ENCODE results near the gene CALCR.

Gene CALCR

GRCh38 chr7:93453262-93453661 is 121.3 kb downstream of the CALCR start:
- DNase-seq (ENCODE audit: low read depth in 1 of 2, low spot score in 1 of 2): no peak

- no peak for DNase-seq (ENCODE audit: low read depth in 1 of 2, low spot score in 1 of 2)
These were observed 126.3 kb downstream of the CALCR start for GRCh38 chr7:93448176-93448575.

DNA sequence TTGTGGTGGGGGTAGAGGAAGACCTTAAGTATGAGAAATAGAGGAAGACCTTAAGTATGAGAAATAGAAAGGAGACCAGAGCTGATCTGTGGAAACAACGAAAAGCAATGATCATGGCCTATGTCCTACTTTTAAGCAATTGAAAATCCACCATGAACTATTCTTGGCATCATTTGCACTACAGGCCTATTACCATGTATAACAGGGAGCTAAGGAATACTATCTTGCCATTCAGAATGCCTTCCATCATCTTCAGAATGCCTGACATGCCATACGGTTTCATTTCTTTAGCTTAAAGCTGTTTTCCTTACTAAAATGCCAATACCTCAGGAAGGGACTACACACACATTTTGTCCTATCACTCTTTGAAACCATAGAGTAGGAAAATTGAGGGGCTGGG is 127.0 kb downstream of the CALCR start:
- no peak for DNase-seq (ENCODE audit: low read depth in 1 of 2, low spot score in 1 of 2)

- DNase-seq (ENCODE audit: low read depth in 1 of 2, low spot score in 1 of 2): no peak
These were observed 131.9 kb downstream of the CALCR start for GRCh38 chr7:93442478-93443224.

DNA sequence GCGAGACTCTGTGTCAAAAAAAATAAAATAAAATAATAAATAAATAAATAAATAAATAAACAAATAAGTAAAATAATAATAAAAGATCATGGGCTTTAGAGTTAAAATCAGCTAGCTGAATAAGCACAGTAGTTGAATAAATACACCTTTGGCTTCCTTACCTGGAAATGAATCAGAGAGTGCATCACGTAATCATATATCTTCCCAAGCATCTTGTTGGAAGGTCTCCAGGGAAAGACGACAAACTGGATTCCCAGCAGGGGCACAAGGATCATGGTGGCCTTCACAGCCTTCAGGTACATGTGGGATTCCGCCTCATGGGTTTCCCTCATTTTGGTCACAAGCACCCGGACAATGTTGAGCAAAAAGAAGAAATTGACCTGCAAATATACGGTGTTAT is 138.7 kb downstream of the CALCR start:
- no peak for DNase-seq (ENCODE audit: low read depth in 1 of 2, low spot score in 1 of 2)

GRCh38 chr7:93432130-93432529 is 142.4 kb downstream of the CALCR start:
- no peak for DNase-seq (ENCODE audit: low read depth in 1 of 2, low spot score in 1 of 2)

DNA sequence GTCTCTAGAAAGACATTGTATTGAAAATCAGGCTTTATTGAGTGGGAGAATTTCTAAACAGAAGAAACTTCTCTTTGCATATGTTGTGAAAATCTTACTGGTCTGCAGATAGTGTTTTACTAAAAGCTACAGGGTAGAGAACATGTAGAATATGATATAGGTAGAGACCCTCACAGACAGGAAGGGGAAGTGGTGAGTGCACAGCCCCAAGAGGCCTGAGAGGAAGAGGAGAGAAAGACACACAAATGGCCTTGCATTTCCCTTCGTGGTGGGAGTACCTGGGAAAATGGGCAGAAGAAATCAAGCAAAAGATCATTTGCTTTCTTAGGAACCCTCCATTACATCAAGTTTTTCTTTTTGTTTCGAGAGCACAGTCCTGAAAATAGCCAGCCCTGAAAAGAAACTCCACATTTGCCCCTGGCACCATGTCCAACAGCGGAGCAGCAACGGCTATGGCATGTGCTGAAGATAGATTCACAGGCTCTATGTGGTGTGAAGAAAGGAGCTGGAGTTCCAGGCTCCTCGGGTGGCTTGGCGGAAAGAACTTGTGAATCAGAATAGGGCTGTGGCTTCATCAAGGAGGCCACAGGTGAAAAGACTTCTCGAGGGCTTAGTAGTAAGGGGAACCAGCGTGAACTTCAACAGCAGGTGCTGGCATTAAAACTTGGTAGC is 143.5 kb downstream of the CALCR start:
- DNase-seq (ENCODE audit: low read depth in 1 of 2, low spot score in 1 of 2): no peak

- no peak for DNase-seq (ENCODE audit: low read depth in 1 of 2, low spot score in 1 of 2)
These were observed 145.0 kb downstream of the CALCR start for GRCh38 chr7:93429563-93429962.

DNA sequence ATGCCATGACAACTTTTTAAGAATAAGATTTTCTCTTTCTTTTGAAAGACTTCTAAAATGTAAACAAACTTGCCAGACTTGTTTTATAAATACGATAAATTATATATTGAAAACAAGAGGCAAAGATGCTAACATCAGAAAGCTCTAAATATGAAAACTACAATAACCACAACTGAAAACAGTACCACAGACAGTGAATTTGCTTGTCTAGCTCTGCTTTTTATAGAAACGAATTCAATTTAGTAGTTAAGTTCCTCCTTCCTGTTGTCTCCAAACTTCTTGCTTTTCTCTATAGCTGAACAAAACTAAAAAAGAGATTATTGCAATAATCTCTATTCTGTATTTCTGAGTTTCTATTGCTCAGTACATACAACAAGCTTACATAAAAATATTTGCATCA is 147.4 kb downstream of the CALCR start:
- no peak for DNase-seq (ENCODE audit: low read depth in 1 of 2, low spot score in 1 of 2)

DNA sequence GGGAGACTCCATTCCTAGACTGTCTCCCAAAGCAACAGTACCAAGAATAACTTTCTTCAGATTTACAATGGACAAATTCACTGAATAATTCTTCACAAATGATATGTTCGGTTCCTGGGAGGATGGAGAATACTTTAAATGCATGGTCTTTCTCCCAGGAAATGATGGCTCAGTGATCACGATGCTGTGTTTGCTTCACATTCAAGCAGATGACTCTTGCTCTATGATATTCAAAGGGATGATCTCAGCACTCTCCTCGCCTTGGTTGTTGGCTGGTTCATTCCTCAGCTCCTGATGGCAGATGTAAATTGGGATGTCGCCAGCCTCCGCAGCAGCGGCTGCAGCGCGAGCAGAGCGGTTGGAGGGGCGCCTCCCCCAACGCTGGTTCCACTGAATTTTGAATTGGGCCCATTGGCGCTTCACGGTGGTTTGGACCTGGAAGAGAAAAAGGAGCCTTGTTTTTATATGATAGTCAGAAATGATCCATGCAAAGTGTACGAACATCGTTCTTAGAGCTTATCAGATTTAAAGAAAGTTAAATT is 148.3 kb downstream of the CALCR start:
- no peak for DNase-seq (ENCODE audit: low read depth in 1 of 2, low spot score in 1 of 2)

GRCh38 chr7:93414574-93414973 is 159.9 kb downstream of the CALCR start:
- DNase-seq (ENCODE audit: low read depth in 1 of 2, low spot score in 1 of 2): no peak

- no peak for DNase-seq (ENCODE audit: low read depth in 1 of 2, low spot score in 1 of 2)
These were observed 165.2 kb downstream of the CALCR start for GRCh38 chr7:93409324-93409723.

- no peak for DNase-seq (ENCODE audit: low read depth in 1 of 2, low spot score in 1 of 2)
These were observed 167.3 kb downstream of the CALCR start for GRCh38 chr7:93407239-93407638.

DNA sequence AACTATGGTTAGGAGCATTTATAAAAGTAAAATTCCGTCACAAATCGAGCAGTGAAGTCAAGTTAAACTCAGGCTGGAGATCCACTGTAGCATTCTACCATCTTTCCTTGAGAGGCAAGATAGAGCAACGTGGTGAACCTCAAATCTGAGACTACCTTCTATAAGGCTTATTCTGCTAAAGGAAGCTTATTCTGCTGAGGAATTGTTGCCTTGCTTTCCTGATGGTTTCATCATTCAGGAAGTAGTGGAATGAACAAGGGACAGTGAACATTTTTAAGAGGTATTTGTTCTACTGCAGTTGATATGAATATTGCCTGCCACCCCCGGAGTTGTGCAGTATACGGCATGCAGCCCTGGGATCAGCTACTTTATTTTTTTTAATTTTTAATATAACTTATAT is 171.6 kb downstream of the CALCR start:
- DNase-seq (ENCODE audit: low read depth in 1 of 2, low spot score in 1 of 2): no peak

- DNase-seq (ENCODE audit: low read depth in 1 of 2, low spot score in 1 of 2): no peak
These were observed 174.9 kb downstream of the CALCR start for GRCh38 chr7:93399642-93400041.

- DNase-seq (ENCODE audit: low read depth in 1 of 2, low spot score in 1 of 2): no peak
These were observed 181.5 kb downstream of the CALCR start for GRCh38 chr7:93392984-93393383.

- DNase-seq (ENCODE audit: low read depth in 1 of 2, low spot score in 1 of 2): no peak
These were observed 183.9 kb downstream of the CALCR start for GRCh38 chr7:93390660-93391059.

DNA sequence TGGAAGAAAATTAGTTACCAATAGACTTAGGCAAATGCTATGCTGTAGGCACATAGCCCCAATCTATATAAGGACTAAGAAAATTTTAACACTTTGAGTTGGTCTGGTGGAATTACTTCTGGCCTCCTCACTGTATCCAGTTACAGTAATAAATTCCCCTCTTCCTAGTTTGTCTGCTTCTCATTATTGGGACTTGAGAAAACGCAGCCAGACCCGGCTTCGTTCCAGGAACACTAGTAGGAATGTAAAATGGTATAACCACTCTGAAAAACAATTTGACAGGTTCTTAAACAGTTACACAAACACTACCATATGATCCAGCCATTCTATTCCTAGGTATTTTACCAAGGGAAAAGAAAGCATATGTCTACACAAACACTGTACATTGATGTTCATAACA is 192.2 kb downstream of the CALCR start:
- no peak for DNase-seq (ENCODE audit: low read depth in 1 of 2, low spot score in 1 of 2)

DNA sequence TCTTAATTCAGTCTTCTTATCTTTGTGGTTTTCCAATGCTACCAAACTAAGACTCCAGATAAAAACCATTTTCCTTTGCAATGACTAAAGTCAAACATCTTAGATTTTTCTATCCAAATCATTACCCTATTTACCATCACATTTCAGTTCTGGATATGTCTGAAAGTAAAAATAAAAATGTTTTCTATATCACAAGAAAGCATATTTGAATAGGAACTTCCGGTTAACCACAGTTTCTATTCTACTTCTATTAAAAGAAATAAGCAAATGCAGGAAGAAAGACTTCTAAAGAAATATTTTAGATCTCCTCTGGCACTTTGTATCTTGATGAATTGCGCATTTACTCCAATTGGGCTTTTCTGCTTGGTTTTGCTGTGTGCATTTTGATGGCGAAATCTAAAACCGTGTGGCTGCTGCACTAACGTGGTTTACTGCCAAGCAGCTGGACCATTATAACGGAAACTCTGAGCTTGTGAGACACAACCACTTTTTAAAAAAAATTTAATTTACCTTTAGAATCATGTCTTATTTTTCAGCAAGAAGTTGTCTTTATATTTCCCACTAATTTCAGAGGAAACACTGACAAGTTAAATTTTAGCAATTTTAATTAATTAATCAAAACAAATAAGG is 196.3 kb downstream of the CALCR start:
- DNase-seq (ENCODE audit: low read depth in 1 of 2, low spot score in 1 of 2): no peak

- no peak for DNase-seq (ENCODE audit: low read depth in 1 of 2, low spot score in 1 of 2)
These were observed 198.9 kb downstream of the CALCR start for GRCh38 chr7:93375603-93376002.

All from stimulated activated CD4-positive, alpha-beta T cell treated with anti-CD3 and anti-CD28 coated beads, Interleukin-15, amount 100 ng/mL, for 1 hour (primary cell).